HUES6 (cell line): Measurements from ENCODE around the gene CLEC19A.

ENCODE experiments used
- H3K27ac ChIP-seq: 2 replicates; pipeline ENCODE4 v1.7.0; 2013; ENCODE audit warnings: low read depth, mild to moderate bottlenecking, low read length, inconsistent platforms
- H3K27me3 ChIP-seq: 2 replicates; pipeline ENCODE4 v1.6.1; 2013; ENCODE audit warnings: low read length; ENCODE audit not compliant: control insufficient read depth, insufficient read depth
- H3K36me3 ChIP-seq: 2 replicates; pipeline ENCODE4 v1.6.1; 2013; ENCODE audit warnings: low read length; ENCODE audit not compliant: control insufficient read depth, insufficient read depth
- H3K4me1 ChIP-seq: 2 replicates; pipeline ENCODE4 v1.6.1; 2013; ENCODE audit warnings: low read length; ENCODE audit not compliant: control insufficient read depth, insufficient read depth
- H3K4me3 ChIP-seq: 2 replicates; pipeline ENCODE4 v1.5.1; 2013; ENCODE audit warnings: low read depth, low read length
- H3K9ac ChIP-seq: one replicate; pipeline ENCODE4 v1.6.1; 2013; ENCODE audit warnings: mild to moderate bottlenecking, low read length
- H3K9me3 ChIP-seq: 2 replicates; pipeline ENCODE4 v1.6.1; 2013; ENCODE audit warnings: low read depth, low read length; ENCODE audit not compliant: control insufficient read depth, insufficient read depth

CLEC19A gene

DNA sequence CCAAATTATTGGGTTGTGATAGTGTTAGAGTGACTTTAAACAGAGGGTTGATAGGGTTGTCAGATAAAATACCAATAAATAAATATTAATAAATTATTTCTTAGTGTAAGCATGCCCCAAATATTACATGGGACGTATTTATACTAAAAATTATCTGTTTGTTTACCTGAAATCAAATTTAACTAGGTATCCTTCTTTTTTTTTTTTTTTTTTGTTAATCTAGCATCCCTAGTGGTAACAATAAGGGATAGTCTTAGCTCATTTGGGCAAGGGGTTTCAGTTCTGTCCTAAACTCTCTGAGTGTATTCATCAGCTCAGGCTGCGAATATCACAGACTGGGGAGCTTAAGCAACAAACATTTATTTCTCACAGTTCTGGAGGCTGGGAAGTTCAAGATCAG lies 1.3 kb downstream of the CLEC19A start:
- H3K4me3 ChIP-seq = no peak overlapping the region
- H3K36me3 ChIP-seq = no peaks in the 10 kb centered on the region
- H3K9ac ChIP-seq = no peak overlapping the region
- H3K27me3 ChIP-seq = no peaks in the 10 kb centered on the region
- H3K27ac ChIP-seq = no peak overlapping the region
- H3K4me1 ChIP-seq = peaks cover 34% of the 10 kb centered on the region
- peaks cover 5% of the 10 kb centered on the region; the same call in 1 of the 2 replicates for H3K9me3 ChIP-seq

DNA sequence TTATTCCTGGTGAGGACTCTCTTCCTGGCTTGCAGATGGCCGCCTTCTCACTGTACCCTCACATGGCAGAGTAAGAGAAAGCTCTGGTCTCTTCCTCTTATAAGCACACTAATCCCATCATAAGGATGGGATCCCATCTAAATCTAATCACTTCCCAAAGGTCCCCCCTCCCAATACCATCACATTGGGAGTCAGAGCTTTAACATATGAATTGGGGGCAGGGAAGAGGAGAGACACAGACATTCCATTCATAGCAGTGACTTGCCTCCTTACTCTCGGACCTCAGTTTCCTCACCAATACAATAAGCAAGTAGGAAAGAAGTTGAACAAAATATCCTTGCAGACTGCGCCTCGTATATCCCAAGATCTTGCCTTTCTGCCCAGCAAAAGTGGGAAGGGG lies 1.7 kb downstream of the CLEC19A start:
- peaks cover 5% of the 10 kb centered on the region; the same call in 1 of the 2 replicates for H3K9me3 ChIP-seq
- no peak overlapping the region for H3K27ac ChIP-seq
- H3K9ac ChIP-seq = no peak overlapping the region
- H3K27me3 ChIP-seq = no peaks in the 10 kb centered on the region
- no peak overlapping the region for H3K4me3 ChIP-seq
- no peaks in the 10 kb centered on the region for H3K36me3 ChIP-seq
- H3K4me1 ChIP-seq = peaks cover 38% of the 10 kb centered on the region

DNA sequence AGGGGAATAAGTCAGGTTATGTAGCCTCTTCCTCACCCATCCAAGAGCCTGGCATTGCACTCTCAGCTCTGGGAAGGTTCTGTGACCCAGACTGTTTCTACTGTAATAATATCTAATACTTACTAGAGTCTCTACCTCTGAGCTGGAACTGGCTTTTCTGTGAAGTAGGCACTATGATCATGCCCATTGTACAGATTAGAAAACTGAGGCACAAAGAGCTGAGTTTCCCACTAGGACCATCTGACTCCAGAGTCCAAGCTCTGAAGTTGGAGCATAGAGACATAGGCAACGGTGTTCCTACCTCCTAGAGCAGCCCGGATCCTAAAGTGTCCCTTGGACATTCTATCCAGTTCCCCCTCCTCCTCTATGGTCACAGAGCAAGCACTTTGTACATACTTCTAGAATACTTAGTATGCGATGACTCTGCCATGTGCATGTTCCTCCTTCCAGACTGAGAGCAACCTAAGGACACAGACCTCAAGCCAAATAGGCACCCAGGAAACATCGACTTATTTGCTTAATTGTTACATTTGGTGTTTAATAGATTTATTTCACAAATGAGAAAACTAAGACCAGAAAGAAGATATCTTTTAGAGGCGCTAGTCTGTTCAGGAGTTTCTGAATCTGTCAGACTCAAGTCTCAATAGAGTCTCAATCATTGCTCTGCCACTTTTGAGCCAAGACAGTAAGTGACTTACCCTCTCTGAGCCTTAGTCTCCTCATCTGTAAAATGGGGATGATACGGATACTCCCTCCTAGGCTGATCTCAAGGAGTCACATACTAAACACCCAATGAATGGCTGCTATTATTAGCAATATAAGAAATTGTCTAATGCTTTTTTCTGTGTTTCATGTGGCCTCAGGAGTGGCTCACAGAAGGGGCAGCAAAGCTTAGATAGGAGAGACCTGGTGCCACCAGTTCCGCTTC lies 3.6 kb downstream of the CLEC19A start:
- H3K4me3 ChIP-seq = no peak overlapping the region
- H3K27ac ChIP-seq = peak overlapping the region; percentile 58; the same call in 1 of the 2 replicates
- H3K9me3 ChIP-seq = peaks cover 5% of the 10 kb centered on the region; the same call in 1 of the 2 replicates
- peak overlapping the region; percentile 5 for H3K9ac ChIP-seq
- no peaks in the 10 kb centered on the region for H3K27me3 ChIP-seq
- H3K4me1 ChIP-seq = peaks cover 41% of the 10 kb centered on the region
- no peaks in the 10 kb centered on the region for H3K36me3 ChIP-seq

DNA sequence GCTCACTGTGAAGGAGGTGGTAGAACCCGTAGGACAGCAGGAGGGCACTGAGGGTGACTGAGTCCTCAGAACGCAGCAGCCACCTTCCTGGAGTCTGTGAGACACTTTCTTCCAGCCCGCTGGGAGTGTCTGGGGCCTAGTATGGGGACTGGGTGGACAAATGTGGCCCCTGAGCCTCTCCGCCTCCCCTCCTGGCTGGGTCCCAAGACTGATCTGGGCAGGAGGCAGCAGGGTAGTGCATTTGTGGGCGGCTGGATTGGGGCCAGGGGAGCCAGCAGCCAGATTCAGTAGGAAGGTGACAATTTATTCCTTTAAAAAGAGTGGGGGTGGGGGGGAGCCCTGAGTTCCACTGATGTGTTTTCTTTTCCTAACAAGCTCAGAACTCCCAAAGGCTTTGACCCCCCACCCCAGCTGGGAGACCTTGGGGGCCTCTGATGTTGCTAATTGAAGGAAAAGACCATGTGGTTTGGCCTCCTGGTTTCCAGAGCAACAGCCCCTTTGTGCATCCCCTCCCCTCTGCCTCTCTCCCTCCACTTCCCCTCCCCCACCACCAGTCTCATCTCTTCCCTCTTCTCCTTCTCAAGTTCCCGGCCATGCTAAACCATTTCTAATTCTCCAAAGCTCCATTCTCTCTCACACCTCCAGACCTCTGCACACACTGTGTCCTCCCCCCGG lies 4.4 kb downstream of the CLEC19A start:
- Histone ChIP-seq H3K27ac (peak overlapping the region; percentile 58), H3K4me1 (peaks cover 43% of the 10 kb centered on the region), H3K27me3 (no peaks in the 10 kb centered on the region), H3K9ac (peak overlapping the region; percentile 5), H3K36me3 (no peaks in the 10 kb centered on the region), H3K4me3 (no peak overlapping the region), H3K9me3 (peaks cover 5% of the 10 kb centered on the region; the same call in 1 of the 2 replicates)

DNA sequence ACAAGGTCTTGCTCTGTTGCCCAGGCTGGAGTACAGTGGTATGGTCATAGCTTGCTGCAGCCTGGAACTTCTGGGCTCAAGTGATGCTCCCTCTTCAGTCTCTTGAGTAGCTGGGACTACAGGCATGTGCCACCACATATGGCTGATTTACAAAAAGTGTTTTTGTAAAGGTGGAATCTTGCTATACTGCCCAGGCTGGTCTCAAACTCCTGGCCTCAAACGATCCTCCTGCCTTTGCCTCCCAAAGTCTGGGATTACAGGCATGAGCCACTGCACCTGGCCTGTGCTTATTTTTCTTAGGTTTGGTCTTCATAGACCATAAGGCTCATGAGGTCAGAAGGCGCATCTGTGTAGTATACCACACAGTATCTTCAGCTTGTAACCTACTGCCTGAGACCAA lies 5.3 kb downstream of the CLEC19A start:
- Histone ChIP-seq H3K4me1 (peaks cover 43% of the 10 kb centered on the region), H3K4me3 (no peak overlapping the region), H3K9ac (no peak overlapping the region), H3K9me3 (peaks cover 5% of the 10 kb centered on the region; the same call in 1 of the 2 replicates), H3K36me3 (no peaks in the 10 kb centered on the region), H3K27ac (no peak overlapping the region), H3K27me3 (0 out of 2 replicates have a peak, but pooled peaks cover 5% of the 10 kb centered on the region)

DNA sequence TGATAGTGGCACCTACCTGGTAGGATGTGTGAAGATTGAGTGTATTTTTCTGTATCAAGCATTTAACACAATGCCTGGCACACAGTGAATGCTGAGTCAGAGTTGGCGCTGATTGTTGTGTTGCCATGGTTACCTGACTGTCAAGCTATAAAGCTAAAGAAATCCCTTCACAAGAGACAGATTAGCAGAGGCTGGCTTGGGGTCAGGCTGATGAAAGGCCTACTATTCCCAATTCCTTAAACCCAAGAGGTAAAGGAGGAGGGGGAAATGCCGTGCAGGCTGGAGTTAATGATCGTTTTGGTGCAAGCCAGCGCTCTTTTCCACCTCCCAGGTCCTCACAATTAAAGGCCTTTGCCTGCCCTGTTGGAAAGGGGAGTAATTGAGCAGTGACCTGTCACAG lies 5.9 kb downstream of the CLEC19A start:
- H3K9me3 ChIP-seq = peaks cover 5% of the 10 kb centered on the region; the same call in 1 of the 2 replicates
- peaks cover 43% of the 10 kb centered on the region for H3K4me1 ChIP-seq
- no peak overlapping the region for H3K4me3 ChIP-seq
- no peaks in the 10 kb centered on the region for H3K36me3 ChIP-seq
- H3K27me3 ChIP-seq = peaks cover 7% of the 10 kb centered on the region; the same call in 1 of the 2 replicates
- H3K27ac ChIP-seq = no peak overlapping the region
- no peak overlapping the region for H3K9ac ChIP-seq

DNA sequence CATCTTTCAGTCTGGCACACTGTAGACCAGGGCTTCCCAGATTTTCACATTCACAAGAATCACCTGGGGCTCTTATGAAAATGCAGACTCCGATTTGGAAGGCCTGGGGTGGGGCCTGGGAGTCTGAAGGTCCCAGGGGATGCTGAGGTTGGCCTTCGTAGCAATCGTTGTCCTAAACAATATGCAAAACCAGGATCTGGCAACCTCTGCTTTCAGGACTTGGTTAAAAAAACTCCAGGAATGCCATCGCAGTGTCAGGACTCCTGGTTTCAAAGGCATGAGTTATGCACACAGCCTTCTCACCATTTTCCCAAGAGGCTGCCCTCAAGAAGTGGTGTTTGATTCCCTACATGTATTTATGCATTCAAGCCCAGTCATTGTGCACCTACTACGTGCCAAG lies 6.7 kb downstream of the CLEC19A start:
- H3K4me3 ChIP-seq = no peak overlapping the region
- H3K27me3 ChIP-seq = peaks cover 7% of the 10 kb centered on the region; the same call in 1 of the 2 replicates
- peaks cover 43% of the 10 kb centered on the region for H3K4me1 ChIP-seq
- H3K9ac ChIP-seq = no peak overlapping the region
- H3K36me3 ChIP-seq = no peaks in the 10 kb centered on the region
- H3K9me3 ChIP-seq = peaks cover 3% of the 10 kb centered on the region; the same call in 1 of the 2 replicates
- no peak overlapping the region for H3K27ac ChIP-seq

DNA sequence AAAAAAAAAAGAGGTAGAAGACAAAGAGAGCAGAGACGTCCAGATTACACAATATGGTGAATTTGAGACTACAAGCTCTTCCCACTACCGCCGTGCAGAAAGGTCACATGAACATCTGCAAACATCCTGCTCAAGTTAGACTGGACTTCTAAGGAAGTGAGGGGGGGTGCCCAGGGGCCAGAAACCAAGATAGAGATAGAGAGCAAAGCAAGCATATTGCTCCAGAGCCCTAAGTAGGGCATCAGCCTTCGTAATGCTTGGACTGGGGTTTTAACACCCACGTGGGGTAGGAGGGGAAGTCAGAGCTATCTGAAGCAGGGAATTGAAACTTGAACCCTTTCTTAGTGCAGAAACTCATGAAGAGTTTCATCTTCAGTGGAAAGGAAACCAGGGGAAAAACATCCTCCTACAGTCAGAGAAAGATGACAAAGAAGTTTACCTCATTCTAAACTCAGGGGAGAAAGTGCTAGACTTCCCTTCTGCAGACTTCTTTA lies 8.7 kb downstream of the CLEC19A start:
- Histone ChIP-seq H3K4me3 (no peak overlapping the region), H3K4me1 (peaks cover 33% of the 10 kb centered on the region), H3K36me3 (no peaks in the 10 kb centered on the region), H3K27ac (no peak overlapping the region), H3K9ac (no peak overlapping the region), H3K9me3 (no peaks in the 10 kb centered on the region), H3K27me3 (peaks cover 7% of the 10 kb centered on the region; the same call in 1 of the 2 replicates)

DNA sequence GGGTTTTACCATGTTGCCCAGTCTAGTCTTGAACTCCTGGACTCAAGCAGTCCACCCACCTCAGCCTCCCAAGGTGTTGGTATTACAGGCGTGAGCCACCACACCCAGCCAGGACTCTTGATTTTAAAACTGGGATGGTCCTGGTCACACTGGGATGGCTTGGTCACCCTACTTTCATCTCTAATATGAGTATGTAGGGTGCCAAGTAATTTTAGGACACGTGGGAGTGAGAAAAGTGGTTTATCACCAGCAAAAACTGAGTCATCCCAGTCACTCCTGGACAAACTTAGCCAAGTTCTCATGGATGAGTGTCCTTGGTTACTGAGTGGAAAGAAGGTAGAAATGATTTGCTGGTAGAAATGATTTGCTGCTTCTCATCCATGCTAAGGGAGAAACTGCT lies 9.9 kb downstream of the CLEC19A start:
- H3K9ac ChIP-seq = no peak overlapping the region
- no peak overlapping the region for H3K4me3 ChIP-seq
- peaks cover 23% of the 10 kb centered on the region for H3K4me1 ChIP-seq
- H3K27me3 ChIP-seq = peaks cover 7% of the 10 kb centered on the region; the same call in 1 of the 2 replicates
- no peaks in the 10 kb centered on the region for H3K36me3 ChIP-seq
- no peaks in the 10 kb centered on the region for H3K9me3 ChIP-seq
- no peak overlapping the region for H3K27ac ChIP-seq

DNA sequence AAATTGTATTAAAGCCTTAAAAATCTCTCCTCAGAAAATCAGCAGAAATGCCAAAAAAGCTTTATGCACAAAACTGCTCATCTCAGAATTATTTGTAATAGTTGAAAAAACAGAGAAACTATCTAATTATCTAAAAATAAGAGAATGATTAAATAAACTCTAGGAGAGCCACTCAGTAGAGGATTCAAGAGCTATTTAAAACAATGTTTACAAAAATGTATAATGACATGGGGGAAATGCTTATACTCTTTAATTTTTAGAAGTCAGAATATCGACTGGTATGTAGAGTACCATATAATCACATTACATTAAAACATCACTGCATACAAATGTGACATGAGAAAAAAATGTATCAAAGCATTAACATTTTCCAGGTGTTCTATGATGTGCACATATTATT lies 11.9 kb downstream of the CLEC19A start:
- Histone ChIP-seq H3K36me3 (no peaks in the 10 kb centered on the region), H3K27ac (no peak overlapping the region)

More for the DNA sequence above, 11.9 kb downstream of the CLEC19A start:
- Histone ChIP-seq H3K4me3 (no peak overlapping the region), H3K9ac (no peak overlapping the region), H3K27me3 (peaks cover 7% of the 10 kb centered on the region; the same call in 1 of the 2 replicates), H3K4me1 (peaks cover 3% of the 10 kb centered on the region; the same call in 1 of the 2 replicates), H3K9me3 (no peaks in the 10 kb centered on the region)
